ENCODE results near the gene PTPRG. TPM values are rescaled to one million over a fixed set of nuclear protein-coding genes. Genes with fewer than 3 reads are reported as not detected.

The PTPRG gene
- total RNA-seq, 1 experiment from 2014 or later, result 32.1 TPM

DNA sequence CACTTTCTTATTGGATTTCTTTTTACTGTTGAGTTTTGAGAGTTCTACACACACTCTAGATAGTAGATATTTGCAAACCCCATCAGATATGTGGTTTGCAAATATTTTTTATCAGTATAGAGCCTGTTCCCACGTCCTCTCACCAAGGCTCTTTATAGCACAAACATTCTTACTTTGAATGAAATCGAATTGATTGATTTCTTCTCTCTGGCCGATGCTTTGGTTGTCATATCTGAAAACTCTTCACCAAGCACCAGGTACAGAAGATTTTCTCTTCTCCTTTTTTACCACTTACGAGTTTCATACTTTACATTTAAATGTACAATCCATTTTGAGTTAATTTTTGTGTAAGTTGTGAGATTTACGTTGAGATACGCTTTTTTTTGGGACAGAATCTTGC, 163.4 kb downstream of the PTPRG start:
- ChIA-PET RAD21 (ENCODE audit: low non-redundant PET in 1 of 2, low total read pairs in 2 of 2, uncharacterized antibody in 2 of 2, unreplicated experiment in 2 of 2) (no interaction called here), CTCF (no interaction called here), POLR2A (no interaction called here)
- Histone ChIP-seq H3K27ac (ENCODE audit: low read depth, low read length) (no peak overlapping the region), H3K79me2 (ENCODE audit: insufficient read depth, low read length) (no peaks in the 10 kb centered on the region; the same call in 1 of the 2 replicates), H3K4me1 (ENCODE audit: control insufficient read depth in 1 of 2, insufficient read depth in 2 of 2, low read length in 2 of 2) (peaks cover 5 to 17% of the 10 kb centered on the region in 2 experiments; a peak in 2 of 4 replicates), H4K20me1 (ENCODE audit: insufficient read depth) (no peaks in the 10 kb centered on the region), H3K36me3 (ENCODE audit: control insufficient read depth in 1 of 2, insufficient read depth in 2 of 2, low read length in 2 of 2) (no peaks in the 10 kb centered on the region), H3K9ac (ENCODE audit: low read length) (no peak overlapping the region), H3K9me3 (ENCODE audit: control insufficient read depth in 1 of 2, insufficient read depth in 1 of 2, low read depth in 1 of 2, low read length in 2 of 2) (no peaks in the 10 kb centered on the region), H3K4me3 (replicated peaks in 1 of 2; ENCODE audit: low read depth in 1 of 2, low read length in 2 of 2) (no peak overlapping the region), H3K27me3 (ENCODE audit: insufficient read depth, low read length) (no peaks in the 10 kb centered on the region), H3K4me2 (ENCODE audit: low read length) (no peak overlapping the region), H2AFZ (ENCODE audit: low read depth, low read length, poor library complexity, severe bottlenecking) (no peak overlapping the region), H3K9me2 (ENCODE audit: insufficient read depth) (no peaks in the 10 kb centered on the region)
- no peak for TF ChIP-seq SRF (IDR thresholded peaks at IDR 0.05; ENCODE audit: low read depth)
- no peak for TF ChIP-seq SP1 (IDR thresholded peaks at IDR 0.05; ENCODE audit: low read depth)
- TF ChIP-seq, protein P1, sequence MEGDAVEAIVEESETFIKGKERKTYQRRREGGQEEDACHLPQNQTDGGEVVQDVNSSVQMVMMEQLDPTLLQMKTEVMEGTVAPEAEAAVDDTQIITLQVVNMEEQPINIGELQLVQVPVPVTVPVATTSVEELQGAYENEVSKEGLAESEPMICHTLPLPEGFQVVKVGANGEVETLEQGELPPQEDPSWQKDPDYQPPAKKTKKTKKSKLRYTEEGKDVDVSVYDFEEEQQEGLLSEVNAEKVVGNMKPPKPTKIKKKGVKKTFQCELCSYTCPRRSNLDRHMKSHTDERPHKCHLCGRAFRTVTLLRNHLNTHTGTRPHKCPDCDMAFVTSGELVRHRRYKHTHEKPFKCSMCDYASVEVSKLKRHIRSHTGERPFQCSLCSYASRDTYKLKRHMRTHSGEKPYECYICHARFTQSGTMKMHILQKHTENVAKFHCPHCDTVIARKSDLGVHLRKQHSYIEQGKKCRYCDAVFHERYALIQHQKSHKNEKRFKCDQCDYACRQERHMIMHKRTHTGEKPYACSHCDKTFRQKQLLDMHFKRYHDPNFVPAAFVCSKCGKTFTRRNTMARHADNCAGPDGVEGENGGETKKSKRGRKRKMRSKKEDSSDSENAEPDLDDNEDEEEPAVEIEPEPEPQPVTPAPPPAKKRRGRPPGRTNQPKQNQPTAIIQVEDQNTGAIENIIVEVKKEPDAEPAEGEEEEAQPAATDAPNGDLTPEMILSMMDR (IDR thresholded peaks at IDR 0.05 in 2 of 3, conservative IDR thresholded peaks at IDR 0.05 in 1 of 3; ENCODE audit: borderline replicate concordance in 1 of 3, insufficient read depth in 1 of 3, low read depth in 2 of 3, low read length in 2 of 3), result no peak
- TF ChIP-seq EZH2 (IDR thresholded peaks at IDR 0.05), result no peak
- intact Hi-C loops (cut with micrococcal nuclease), result no loop called here
- no TSS peak for BruUV-seq (replicated peaks)
- DNase-seq (ENCODE audit: low read depth, low spot score), result no peak
- no peak for ATAC-seq

DNA sequence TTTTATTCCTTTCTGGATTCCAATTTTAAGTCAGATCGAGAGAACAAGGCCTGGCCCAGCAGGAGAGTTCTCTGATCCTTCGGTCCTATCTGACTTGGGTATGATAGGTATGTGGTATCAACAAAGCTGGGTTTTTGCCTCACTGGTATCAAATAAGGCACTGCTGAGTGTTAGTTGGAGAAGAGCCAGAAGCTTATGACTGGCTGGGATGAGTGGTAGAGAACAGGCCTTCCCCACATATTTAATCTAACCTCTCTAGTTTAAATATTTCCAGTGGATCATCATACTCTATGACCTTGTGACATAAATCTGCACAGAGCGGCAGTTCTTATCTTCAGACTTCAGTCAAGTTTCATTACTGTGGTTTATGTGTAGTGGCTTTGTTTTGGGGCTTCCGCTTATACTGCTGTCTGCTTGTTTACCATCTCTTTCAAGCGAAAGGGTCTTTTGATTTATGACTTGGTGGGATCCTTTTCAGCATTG, 164.5 kb downstream of the PTPRG start:
- Histone ChIP-seq H4K20me1 (ENCODE audit: insufficient read depth) (no peaks in the 10 kb centered on the region), H3K27me3 (ENCODE audit: insufficient read depth, low read length) (no peaks in the 10 kb centered on the region), H3K9me2 (ENCODE audit: insufficient read depth) (no peaks in the 10 kb centered on the region), H3K4me3 (replicated peaks in 1 of 2; ENCODE audit: low read depth in 1 of 2, low read length in 2 of 2) (no peak overlapping the region), H3K79me2 (ENCODE audit: insufficient read depth, low read length) (no peaks in the 10 kb centered on the region; the same call in 1 of the 2 replicates), H3K9ac (ENCODE audit: low read length) (no peak overlapping the region), H2AFZ (ENCODE audit: low read depth, low read length, poor library complexity, severe bottlenecking) (no peak overlapping the region), H3K9me3 (ENCODE audit: control insufficient read depth in 1 of 2, insufficient read depth in 1 of 2, low read depth in 1 of 2, low read length in 2 of 2) (no peaks in the 10 kb centered on the region), H3K4me2 (ENCODE audit: low read length) (no peak overlapping the region), H3K4me1 (ENCODE audit: control insufficient read depth in 1 of 2, insufficient read depth in 2 of 2, low read length in 2 of 2) (peaks cover 5 to 17% of the 10 kb centered on the region in 2 experiments; a peak in 2 of 4 replicates), H3K36me3 (ENCODE audit: control insufficient read depth in 1 of 2, insufficient read depth in 2 of 2, low read length in 2 of 2) (no peaks in the 10 kb centered on the region), H3K27ac (ENCODE audit: low read depth, low read length) (no peak overlapping the region)
- DNase-seq (ENCODE audit: low read depth, low spot score), result peak; percentile 6
- CTCF ChIA-PET, result no interaction called here
- ATAC-seq, result peak; percentile 78
- no peak for TF ChIP-seq CEBPB (IDR thresholded peaks at IDR 0.05; ENCODE audit: low read depth)
- no peak for TF ChIP-seq YY1 (IDR thresholded peaks at IDR 0.05; ENCODE audit: extremely low read depth, insufficient replicate concordance, low read depth, low read length)
- TF ChIP-seq, protein P2, sequence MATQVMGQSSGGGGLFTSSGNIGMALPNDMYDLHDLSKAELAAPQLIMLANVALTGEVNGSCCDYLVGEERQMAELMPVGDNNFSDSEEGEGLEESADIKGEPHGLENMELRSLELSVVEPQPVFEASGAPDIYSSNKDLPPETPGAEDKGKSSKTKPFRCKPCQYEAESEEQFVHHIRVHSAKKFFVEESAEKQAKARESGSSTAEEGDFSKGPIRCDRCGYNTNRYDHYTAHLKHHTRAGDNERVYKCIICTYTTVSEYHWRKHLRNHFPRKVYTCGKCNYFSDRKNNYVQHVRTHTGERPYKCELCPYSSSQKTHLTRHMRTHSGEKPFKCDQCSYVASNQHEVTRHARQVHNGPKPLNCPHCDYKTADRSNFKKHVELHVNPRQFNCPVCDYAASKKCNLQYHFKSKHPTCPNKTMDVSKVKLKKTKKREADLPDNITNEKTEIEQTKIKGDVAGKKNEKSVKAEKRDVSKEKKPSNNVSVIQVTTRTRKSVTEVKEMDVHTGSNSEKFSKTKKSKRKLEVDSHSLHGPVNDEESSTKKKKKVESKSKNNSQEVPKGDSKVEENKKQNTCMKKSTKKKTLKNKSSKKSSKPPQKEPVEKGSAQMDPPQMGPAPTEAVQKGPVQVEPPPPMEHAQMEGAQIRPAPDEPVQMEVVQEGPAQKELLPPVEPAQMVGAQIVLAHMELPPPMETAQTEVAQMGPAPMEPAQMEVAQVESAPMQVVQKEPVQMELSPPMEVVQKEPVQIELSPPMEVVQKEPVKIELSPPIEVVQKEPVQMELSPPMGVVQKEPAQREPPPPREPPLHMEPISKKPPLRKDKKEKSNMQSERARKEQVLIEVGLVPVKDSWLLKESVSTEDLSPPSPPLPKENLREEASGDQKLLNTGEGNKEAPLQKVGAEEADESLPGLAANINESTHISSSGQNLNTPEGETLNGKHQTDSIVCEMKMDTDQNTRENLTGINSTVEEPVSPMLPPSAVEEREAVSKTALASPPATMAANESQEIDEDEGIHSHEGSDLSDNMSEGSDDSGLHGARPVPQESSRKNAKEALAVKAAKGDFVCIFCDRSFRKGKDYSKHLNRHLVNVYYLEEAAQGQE (IDR thresholded peaks at IDR 0.05; ENCODE audit: low read depth), result no peak
- BruUV-seq (replicated peaks), result no TSS peak
- RAD21 ChIA-PET (ENCODE audit: low non-redundant PET in 1 of 2, low total read pairs in 2 of 2, uncharacterized antibody in 2 of 2, unreplicated experiment in 2 of 2), result no interaction called here
- intact Hi-C loops (cut with micrococcal nuclease), result no loop called here
- POLR2A ChIA-PET, result no interaction called here
